Right hindlimb (tissue), 1 donor: ENCODE results near the gene FAM120B.

Experiments
- DNase-seq: peaks from one replicate; pipeline ENCODE4 v3.0.0-alpha.2; 2018

Gene FAM120B

GRCh38 chr6:170363255-170363654 is 56.7 kb downstream of the FAM120B start:
- DNase-seq, result no peak

DNA sequence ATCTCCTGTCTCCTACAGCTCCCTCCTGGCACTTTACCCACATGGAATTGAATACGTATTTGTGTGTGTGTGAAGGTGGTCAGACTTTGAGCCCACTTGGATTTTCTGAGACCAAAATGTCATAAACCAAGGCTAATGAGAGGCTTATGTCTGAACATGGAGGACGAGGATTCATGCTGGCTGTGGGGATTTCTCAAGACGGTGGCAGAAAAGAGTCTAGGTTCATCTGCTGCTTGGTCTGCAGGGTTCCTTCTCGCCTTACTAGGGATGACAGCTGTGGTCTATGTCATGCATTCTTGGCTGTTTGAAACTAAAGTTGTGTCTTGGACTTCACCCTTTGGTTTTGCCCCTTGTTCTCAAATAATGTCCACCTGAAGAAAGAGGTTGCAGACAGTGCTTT is 58.6 kb downstream of the FAM120B start:
- no peak for DNase-seq

- peak; percentile 54 for DNase-seq
These were observed 59.0 kb downstream of the FAM120B start for GRCh38 chr6:170365593-170365992.

DNA sequence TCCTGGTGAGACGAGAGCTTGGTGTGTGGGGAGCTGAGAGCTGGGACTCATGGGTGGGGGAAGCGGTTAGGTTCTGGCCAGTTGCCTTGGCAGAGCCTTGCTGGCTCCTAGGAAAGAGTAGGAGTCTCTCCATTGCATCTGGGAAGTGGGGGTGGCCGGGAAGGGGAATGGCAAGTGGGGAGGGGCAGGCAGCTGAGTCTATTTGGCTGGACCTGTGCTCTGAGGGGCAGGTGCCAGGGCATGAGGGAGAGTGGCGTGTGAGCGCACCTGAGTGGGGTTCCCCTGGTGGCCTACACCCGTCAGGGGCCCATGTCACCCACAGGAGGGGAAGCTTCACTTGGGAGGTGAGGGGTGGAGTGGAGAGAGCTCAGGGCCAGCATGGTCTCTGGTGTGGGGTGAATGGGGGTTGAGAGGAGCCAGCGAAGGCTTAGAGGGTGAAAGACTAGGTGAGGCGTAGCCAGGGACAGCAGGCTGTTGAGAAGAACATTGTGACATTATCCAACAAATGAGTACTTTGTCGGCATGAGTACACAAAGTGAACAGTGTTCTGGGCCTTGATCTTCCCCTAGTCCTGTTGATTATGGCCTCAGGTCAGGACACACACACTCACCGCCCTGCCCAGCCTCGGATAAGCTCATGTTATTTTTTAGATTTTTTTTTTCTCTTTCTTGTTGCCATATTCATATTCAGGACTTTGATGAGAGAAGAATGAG is 59.8 kb downstream of the FAM120B start:
- no peak for DNase-seq

DNA sequence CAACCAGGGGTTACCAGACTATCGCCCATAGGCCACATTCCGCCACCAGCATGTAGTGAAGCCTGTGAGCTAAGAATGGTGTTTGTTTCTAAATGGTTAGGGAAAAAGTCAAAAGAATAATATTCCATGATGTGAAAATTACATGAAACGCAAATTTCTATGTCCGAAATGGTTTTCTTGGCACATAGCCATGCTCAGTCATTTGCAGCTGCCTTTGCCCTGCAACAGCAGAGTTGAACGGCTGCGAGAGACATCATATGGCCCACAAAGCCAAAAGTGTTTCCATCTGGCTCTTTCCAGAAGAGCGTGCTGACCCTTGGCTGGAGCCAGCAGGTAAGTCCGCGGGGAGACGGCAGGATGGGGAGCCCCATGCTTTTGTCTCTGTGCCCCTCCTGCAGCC is 60.7 kb downstream of the FAM120B start:
- DNase-seq, result peak; percentile 54

- no peak for DNase-seq
These were observed 62.0 kb downstream of the FAM120B start for GRCh38 chr6:170368544-170368943.

DNA sequence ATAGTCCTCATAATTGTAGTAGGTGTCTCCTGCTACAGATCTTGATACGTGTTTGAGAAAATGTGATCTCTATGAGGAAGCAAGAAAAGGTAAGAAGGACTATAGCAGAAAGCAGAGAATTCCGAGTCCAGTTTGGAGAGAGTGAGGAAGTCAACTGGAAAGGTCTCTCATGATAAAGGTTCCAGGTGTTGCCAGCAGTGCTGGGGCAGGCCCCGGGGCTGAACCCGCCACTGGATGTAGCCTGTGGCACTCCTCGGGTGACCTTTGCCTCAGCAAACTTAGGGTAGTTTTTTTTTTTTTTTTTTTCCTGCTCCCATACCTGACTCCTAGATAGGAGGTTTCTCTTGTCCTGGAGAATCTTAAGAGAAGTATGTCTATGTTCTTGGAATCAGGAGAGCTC is 62.8 kb downstream of the FAM120B start:
- no peak for DNase-seq

- DNase-seq, result no peak
These were observed 63.9 kb downstream of the FAM120B start for GRCh38 chr6:170370416-170370815.

- no peak for DNase-seq
These were observed 64.5 kb downstream of the FAM120B start for GRCh38 chr6:170371080-170371479.

- DNase-seq, result peak; percentile 43
These were observed 65.0 kb downstream of the FAM120B start for GRCh38 chr6:170371588-170371987.

DNA sequence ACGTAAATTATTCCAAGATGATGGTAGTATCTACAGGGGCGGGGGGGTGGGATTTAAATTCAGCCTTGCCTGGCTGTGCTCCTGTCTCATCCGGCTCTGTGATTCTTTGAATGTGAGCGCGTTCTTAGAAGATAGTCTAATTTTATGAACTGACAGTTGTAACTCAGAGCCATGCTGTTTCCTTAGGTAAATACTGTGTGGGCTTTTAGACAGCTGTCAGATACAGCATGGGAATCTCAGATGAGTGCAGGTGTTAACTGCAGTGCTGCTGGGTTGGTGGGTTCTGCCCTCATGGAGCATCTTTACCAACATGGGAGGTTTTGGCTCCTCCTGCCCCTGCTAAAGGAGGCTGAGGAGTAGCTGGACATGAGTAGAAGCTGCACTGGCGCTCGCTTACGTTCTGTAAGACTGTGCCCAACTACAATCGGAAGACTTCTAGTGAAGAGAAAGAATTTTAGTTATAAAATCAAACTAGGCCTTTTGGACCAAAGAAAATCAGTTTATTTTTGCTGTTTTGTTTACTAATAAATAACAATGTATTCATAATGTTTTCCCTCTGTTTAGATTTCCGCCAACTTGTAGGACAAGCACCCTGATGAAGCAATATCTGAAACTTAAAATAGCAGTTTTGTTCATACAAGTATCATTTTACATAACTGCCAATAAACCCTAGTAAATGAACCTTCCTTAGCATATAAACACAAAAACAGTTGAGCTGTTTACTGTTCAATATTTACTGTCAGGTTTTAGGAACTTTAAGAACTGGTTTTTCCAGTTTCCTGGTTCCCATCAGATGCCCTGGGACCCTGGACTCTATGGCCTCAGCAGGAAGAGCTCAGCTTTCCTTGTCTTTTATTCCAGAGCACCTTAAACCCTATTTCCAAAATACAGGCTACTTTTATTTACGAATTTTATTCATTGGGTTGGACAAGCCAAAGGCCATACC is 66.1 kb downstream of the FAM120B start:
- DNase-seq, result no peak

DNA sequence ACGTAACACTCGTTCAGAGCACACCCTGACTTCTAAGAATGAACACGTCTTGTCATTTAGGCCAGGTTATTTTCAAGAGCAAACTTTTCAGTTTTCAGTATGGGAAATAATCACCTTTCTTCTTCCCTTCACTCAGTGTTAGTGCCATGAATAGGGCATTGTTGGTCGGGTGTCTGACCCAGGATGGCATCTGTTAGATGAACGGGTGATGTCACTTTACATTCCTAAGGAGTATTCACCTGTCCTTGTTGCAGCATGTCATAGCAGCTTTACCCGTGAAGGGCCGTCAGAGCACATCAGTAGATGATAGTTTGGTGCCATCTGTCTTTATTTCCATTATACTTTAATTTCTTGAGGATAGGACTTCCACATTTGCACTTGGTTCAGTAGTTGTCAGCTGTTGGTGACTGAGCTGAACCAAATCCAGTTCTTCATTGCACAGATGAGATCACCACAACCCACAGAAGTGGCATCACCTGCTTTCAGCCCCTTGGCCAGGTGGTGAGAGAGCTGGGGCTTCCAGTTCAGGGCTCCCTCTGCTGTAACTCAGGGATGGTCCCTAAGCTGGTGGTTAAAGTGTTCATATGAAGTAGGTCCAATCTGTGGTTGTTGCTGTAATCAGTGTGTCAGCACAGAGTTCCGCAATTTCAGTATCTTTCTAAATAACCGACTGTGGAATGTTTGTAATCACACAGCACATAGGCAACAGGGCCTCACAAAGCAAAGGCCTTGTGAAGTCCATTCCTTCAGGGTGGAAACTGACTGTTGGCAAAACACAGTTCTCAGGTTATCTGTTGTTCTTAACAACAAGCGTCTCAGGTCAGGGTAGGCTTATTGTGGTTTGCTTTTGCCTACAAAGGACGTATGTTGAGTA is 68.2 kb downstream of the FAM120B start:
- DNase-seq, result no peak

DNA sequence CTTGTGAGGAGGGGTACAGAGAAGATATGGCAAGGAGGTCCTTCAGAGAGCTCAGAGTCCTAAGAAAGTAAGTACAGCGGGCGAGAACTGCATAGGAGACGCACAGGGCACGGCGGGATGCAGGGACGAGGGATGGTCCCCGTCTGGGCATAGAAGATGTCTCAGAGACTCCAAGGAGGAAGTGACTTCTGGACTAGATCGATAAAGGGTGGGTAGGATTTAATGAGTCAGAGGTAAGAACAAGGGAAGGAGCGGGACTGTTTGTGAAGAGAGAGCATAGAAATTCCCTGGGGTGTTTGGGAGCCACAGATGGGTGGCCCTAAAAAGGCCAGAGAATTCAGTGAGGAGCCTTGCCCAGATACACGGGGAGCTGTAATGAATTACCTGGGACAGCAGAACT is 69.1 kb downstream of the FAM120B start:
- DNase-seq, result no peak

DNA sequence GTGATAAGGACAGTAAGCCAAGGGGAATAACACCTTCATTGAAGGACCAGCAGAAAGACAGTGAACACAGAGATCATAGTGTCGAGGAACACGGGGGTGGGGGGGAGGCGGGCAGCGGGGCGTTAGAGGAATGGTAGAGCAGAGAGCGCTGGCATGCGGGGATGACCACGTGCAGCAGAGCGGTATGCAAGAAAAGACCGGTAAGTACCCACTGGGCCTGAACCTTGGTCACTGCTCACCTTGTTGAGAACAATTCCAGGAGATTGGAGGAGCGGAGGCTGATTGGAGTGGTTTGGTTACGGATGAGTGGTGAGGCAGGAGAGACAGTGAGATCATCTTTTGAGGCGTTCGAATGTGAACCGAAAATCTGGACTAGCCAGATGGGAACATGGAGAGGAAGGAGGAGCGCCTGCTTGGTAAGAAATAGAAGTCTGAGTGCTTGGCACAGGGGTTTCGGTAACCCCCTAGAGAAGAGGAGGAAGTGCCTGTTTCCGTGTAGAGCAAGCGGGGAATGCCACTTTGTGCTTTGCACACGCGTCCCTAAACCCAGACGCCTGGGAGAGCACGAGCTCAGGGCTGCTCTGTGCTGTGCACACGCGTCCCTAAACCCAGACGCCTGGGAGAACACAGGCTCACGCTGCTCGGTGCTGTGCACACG is 70.0 kb downstream of the FAM120B start:
- DNase-seq, result no peak

- no peak for DNase-seq
These were observed 71.9 kb downstream of the FAM120B start for GRCh38 chr6:170378502-170378901.

- no peak for DNase-seq
These were observed 75.0 kb downstream of the FAM120B start for GRCh38 chr6:170381562-170381961.

GRCh38 chr6:170383466-170384035 is 77.0 kb downstream of the FAM120B start:
- DNase-seq, result no peak

DNA sequence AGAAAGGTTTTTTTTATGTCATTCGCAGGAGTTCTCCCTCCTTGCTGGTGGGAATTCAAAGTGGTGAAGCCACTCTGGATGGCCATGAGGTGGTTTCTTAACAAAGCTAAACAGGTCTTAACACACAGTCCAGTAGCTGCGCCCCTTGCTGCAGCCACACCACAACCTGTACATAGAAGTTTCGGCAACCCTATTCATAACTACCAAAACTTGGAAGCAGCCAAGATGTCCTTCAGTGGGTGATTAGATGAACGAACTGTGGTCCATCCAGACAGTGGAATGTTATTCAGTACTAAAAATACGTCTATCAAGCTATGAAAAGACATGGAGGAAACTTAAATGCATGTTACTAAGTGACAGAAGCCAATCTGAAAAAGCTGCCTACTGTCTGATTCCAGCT is 78.9 kb downstream of the FAM120B start:
- DNase-seq, result no peak

DNA sequence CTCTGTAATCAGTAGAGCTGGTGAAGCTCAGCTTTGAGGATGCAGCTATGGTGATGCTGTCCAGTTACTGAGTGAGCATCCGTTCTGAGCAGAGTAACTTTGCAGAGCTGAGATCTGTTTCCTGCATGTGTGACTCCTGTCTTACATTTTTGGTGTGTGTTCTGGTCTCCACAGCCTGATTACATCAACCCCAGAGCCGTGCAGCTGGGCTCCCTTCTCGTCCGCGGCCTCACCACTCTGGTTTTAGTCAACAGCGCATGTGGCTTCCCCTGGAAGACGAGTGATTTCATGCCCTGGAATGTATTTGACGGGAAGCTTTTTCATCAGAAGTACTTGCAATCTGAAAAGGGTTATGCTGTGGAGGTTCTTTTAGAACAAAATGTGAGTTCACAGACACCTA is 81.6 kb downstream of the FAM120B start:
- DNase-seq, result no peak

DNA sequence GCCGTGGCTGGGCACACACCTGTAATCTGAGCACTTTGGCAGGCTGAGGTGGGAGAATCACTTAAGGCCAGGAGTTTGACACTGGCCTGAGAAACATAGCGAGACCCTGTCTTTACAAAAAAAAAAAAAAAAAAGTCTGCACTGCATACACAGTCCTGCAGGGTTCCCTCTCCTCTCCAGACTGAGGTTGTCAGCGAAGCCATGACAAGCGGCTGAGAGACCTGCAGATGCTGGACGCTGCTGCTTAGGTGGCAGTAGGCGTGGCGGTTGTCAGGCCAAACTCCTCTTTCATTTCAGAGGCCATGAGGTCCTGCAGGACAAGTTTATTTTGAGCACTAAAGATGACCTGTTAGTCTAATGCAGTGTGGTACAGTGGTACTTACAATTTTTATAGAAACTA is 86.5 kb downstream of the FAM120B start:
- no peak for DNase-seq

DNA sequence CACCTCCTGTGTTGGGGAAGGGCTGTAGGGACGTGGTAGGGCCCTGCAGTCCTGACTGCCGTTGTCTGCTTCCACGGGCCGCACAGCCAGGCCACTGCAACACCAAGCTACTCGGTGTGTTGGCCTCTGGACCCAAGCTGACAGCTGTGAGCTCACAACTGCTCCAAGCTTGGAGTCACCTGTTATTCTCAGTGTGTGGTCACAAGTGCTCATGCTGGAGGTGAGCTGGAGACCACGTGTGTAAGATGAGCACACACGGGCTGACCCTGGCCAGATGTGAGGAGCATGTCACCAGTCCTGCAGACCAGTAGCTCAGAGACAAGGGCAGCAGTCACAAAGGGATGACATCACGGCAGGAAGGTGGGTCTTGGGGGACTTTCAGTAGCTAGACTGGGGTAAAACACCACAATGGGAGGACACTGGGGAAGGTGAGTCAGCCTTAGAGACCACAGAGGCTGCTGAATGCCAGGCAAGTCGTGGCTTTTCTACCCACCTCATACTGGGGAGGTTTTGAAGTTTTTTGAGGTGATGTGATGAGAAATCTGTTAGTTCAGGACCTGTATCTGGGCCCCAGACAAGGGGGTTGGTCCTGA is 87.3 kb downstream of the FAM120B start:
- no peak for DNase-seq

GRCh38 chr6:170394980-170395379 is 88.4 kb downstream of the FAM120B start:
- DNase-seq, result no peak
